ENCODE data around the gene TTC23L.

- no peak for TF ChIP-seq CTCF (IDR thresholded peaks at IDR 0.05)
- no peak for TF ChIP-seq POLR2A (IDR thresholded peaks at IDR 0.05)
Observed at GRCh38 chr5:34916518-34916917, 77.6 kb downstream of the TTC23L start.
